Stimulated activated CD8-positive, alpha-beta memory T cell treated with anti-CD3 and anti-CD28 coated beads, Interleukin-12 subunit alpha, Interleukin-12 subunit beta, amount 100 ng/mL, for 24 hours (primary cell): ENCODE measurements around the gene TIMM10B.

Source experiments
- DNase-seq: peaks from one replicate; pipeline ENCODE4 v3.0.0-alpha.2; 2020; ENCODE audit errors: extremely low read depth

TIMM10B gene

DNA sequence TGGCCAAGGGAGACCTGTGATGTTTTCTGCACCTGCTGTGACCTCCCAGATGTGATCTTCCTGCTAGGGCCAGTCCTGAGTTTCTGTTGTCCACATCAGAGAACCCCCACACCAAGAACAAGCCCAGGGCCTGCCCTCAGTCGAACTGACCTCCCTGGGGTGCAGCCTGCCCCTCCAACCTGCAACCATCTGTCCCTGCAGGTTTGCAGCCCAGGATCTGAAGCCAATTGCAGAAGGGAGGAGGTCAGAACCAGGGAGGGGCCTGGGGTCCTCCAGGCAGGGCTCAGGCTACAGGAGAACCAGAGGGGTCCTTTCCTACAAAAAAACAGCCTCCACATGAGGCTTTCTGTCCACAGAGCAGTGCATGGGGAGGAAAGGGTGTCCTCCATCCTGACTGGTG, 8.4 kb upstream of the TIMM10B start:
- no peak for DNase-seq

- DNase-seq, result peak; percentile 43
Measured at GRCh38 chr11:6473451-6474412, 7.6 kb upstream of the TIMM10B start, which contains the start of gene TRIM3. TSS of gene TRIM3 (minus strand) at chr11:6473941. CDS start at chr11:6465695, 8,246 bp downstream.

DNA sequence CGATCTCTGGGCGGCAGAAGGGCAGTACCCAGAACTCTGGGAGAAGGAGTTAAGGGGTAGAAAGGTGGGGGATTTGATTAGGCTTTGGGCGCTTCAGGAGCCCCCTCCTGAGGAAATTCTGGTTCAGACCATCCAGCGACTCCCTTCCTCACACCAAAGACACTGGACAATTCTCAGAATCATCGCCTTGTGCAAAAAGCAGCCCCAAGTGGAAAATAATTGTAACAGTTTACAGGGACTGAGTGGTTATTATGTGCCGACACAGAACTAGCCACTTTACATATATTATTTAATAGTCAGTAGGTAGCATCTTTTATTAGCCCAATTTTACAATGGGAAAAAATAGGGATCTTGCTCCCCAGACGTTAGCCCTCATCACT, 6.9 kb upstream of the TIMM10B start:
- no peak for DNase-seq

GRCh38 chr11:6474806-6475500, 6.3 kb upstream of the TIMM10B start:
- DNase-seq, result no peak

DNA sequence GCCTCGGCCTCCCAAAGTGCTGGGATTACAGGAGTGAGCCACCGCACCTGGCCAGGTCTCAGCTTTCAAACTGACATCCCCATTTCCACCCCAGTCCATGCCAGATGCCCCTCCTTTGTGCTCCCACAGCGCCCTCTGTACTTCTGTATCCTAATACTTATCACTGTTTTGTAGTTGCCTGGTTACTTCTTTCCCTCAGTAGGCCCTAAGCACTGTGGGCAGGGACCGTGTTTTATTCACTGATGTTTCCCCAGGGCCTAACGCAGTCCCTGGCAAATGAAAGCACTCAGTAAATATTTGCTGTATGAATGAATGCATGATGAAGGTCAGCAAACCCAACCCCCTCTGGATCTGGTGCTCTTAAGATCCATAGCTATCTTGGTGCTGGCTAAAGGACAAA, 5.4 kb upstream of the TIMM10B start:
- DNase-seq, result no peak

GRCh38 chr11:6476571-6476970, 4.7 kb upstream of the TIMM10B start:
- no peak for DNase-seq

- DNase-seq, result no peak
Measured at GRCh38 chr11:6480299-6480914, 894 bp upstream of the TIMM10B start.

- no peak for DNase-seq
Measured at GRCh38 chr11:6481924-6482275, 599 bp downstream of the TIMM10B start.

DNA sequence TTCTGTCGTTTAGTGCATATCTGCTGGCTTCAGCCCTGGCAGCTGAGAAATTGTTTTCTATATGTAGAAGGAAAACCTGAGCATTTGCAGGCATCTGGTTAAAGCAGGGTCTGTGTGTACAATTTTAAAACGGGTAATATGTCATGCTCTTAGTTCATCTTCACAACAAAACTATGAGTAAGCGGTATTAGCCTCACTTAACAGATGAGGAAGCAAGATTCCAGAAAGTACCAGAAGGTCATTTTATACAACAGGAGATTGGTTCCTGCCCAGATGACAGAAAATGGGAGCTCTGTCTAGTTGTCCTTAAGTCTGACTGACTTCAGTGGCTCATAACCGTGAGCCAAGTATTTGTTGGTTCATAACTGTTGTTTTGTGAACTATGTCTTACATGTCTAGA, 1.1 kb downstream of the TIMM10B start:
- no peak for DNase-seq

GRCh38 chr11:6483015-6483414, 1.7 kb downstream of the TIMM10B start:
- DNase-seq, result no peak

DNA sequence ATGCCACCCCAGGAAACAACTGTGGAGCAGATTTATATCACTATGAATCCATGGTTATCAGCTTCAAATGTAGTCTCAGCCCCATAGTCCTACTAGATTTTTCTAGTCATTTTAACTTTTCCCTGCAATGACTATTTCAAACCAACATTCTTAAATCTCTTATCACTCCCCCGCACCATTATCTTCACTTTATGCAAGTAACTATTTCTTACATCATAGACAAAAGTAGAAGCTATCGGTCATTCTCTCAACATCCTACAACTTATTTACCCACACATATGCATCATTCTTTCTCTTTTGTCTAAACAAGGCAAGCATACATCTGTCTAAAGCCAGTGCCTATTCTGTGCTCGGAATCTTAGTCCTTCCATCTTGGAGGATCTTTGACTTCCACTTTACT, 4.4 kb downstream of the TIMM10B start:
- no peak for DNase-seq

GRCh38 chr11:6486256-6486655, 5.0 kb downstream of the TIMM10B start:
- DNase-seq, result no peak

- DNase-seq, result no peak
Measured at GRCh38 chr11:6486938-6487337, 5.6 kb downstream of the TIMM10B start.

DNA sequence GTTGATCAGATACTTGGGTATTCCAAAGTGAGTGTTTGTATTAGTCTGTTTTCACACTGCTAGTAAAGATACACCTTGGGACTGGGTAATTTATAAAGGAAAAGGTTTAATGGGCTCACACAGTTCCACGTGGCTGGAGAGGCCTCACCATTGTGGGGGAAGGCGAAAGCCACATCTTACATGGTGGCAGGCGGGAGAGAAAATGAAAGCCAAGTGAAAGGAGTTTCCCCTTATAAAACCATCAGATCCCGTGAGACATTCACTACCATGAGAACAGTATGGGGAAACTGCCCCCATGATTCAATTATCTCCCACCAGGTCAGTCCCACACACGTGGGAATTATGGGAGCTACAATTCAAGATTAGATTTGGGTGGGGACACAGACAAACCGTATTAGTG, 7.0 kb downstream of the TIMM10B start:
- DNase-seq, result no peak

DNA sequence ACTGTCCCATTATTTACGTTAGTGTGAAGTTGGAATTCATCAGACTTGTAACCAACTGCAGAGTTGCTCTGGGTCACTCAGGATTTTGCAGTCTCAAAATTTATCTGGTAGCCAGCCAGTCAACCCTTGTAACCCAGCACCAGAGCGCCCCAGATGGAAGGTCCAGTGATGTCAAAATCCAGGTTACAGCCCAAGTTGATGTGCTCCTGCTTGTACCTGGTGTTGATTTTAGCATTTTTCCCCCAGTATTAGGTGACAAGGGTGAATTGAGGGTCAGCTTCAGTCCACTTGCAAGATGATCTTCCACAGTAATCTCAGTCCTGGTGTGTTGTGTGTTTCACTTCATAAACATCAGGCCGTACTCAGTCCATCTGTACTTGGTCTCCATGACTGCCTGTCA, 7.5 kb downstream of the TIMM10B start:
- no peak for DNase-seq

GRCh38 chr11:6489306-6489705, 8.0 kb downstream of the TIMM10B start:
- no peak for DNase-seq

- no peak for DNase-seq
Measured at GRCh38 chr11:6497069-6497839, 16.0 kb downstream of the TIMM10B start, which contains the start of gene DNHD1. TSS of gene DNHD1 (plus strand) at chr11:6497280. CDS start at chr11:6498216, 936 bp downstream.

DNA sequence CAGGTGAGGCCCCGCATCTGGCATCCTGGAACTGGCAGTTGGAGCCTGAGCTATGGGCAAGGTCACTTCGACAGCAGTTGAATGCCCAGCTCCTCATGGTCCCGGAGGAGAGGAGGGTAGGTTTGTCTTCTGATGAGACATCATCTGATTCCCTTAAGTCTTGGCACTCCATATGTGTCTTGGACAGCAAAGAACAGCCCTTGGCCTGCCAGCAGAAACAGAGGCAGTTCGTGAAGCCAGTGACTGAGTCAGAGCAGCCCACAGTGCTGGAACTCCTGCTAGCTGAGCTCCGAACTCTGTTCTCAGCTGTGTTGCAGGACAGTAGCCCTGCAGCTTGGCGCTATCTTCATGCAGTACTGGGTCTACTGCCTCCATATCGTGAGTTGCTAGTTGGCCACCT, 16.8 kb downstream of the TIMM10B start:
- DNase-seq, result no peak

DNA sequence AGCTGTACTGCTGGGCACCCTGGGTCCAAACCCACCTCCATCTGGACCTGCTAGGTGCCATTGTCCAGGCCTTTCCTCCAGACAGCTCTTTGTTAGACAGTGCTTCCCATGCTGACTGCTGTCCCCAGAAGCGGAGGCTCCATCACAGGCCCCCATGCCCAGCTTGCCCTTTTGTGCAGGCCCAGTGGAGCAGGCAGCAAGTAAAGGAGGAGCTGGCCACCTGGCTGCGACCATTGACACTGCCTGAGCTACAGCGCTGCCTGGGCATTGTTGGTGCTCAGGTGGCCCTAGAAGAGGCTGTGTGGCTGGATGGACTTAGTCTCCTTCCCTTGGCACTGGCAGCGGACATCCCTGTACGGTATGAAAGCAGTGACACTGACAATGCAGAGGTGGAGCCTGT, 17.2 kb downstream of the TIMM10B start:
- DNase-seq, result no peak

DNA sequence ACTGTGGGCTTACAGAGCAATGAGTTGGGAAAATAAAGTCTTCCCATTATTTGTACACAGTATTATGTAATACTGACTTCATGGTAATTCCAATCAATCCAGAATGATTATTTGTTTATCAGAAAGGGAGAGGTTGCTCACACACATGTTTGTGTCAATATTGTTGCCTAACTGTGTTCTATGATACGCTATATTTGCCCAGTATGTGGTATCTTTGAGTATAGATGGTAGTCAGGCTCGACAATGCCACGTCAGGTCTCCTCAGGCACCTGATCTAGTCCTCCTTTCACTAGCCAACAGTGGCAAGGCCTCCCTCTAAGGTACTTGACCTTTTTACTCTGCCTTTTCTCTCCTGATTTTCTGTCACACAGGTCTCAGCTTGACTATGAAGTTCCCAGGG, 21.1 kb downstream of the TIMM10B start:
- no peak for DNase-seq

GRCh38 chr11:6504166-6504565, 22.9 kb downstream of the TIMM10B start:
- DNase-seq, result no peak
